Muscle of leg (tissue), 11 donors: ENCODE results near the gene OLAH. TPM values are rescaled to one million over a fixed set of nuclear protein-coding genes. Genes with fewer than 3 reads are reported as not detected.

ENCODE experiments used
- DNase-seq: peaks from one replicate; pipeline ENCODE4 v3.0.0; 2013
- H3K27ac ChIP-seq: one replicate; pipeline ENCODE4 v1.5.1; 2013; ENCODE audit warnings: mild to moderate bottlenecking, low read length, control low read depth
- H3K27me3 ChIP-seq: one replicate; pipeline ENCODE4 v1.6.1; 2013; ENCODE audit warnings: low read length; ENCODE audit not compliant: control insufficient read depth, insufficient read depth
- H3K36me3 ChIP-seq: one replicate; pipeline ENCODE4 v1.6.1; 2013; ENCODE audit warnings: low read length; ENCODE audit not compliant: control insufficient read depth, insufficient read depth
- H3K4me1 ChIP-seq: one replicate; pipeline ENCODE4 v1.6.1; 2013; ENCODE audit warnings: low read length; ENCODE audit not compliant: control insufficient read depth, insufficient read depth
- H3K4me3 ChIP-seq: one replicate; pipeline ENCODE4 v1.5.1; 2013; ENCODE audit warnings: low read length, control low read depth
- H3K9me3 ChIP-seq: replicated peaks from 2 replicates; pipeline ENCODE4 v1.6.1; 2013; ENCODE audit warnings: low read depth, low read length; ENCODE audit not compliant: control insufficient read depth
- WGBS: methylation state at CpG from one replicate; pipeline ENCODE4 v1.1.5; 2013; ENCODE audit warnings: missing lambda C conversion rate; ENCODE audit not compliant: insufficient coverage; 5-methylcytosine and 5-hydroxymethylcytosine counted together
- polyA plus RNA-seq, 8 donors: library from polyadenylated mRNA; unstranded; fragments of 120-200 nt; gene quantifications; one replicate each; pipeline versions ENCODE4 v1.2.1 to v1.2.3, GENCODE V29; 2013; ENCODE audit warnings: inconsistent platforms in 1 of 8, low replicate concordance in 1 of 8; ENCODE audit not compliant: insufficient read length in 8 of 8, insufficient read depth in 1 of 8
- total RNA-seq: library from RNA; stranded (reverse); fragments of 120-200 nt; gene quantifications from one replicate; pipeline ENCODE4 v1.2.4, GENCODE V29; 2013

The OLAH gene
- total and polyA plus RNA-seq, 9 donors = 0.08 to 0.19 (median 0.13) TPM; not detected in 5

- WGBS = 100% methylated on average over 1 of the region's 5 CpGs
- Histone ChIP-seq H3K27ac (no peak overlapping the region), H3K4me1 (no peaks in the 10 kb centered on the region), H3K4me3 (no peak overlapping the region), H3K9me3 (peaks cover 6% of the 10 kb centered on the region), H3K27me3 (no peaks in the 10 kb centered on the region), H3K36me3 (peaks cover 36% of the 10 kb centered on the region)
- DNase-seq = no peak
These were observed 76.8 kb downstream of the OLAH start for GRCh38 chr10:15120523-15120922.

GRCh38 chr10:15121707-15122106, 78.0 kb downstream of the OLAH start:
- no peak for DNase-seq
- Histone ChIP-seq H3K27me3 (no peaks in the 10 kb centered on the region), H3K4me1 (no peaks in the 10 kb centered on the region), H3K27ac (no peak overlapping the region), H3K9me3 (no peaks in the 10 kb centered on the region), H3K36me3 (peaks cover 36% of the 10 kb centered on the region), H3K4me3 (no peak overlapping the region)
- no CpG with 5 or more reads among the region's 1 CpG for WGBS

GRCh38 chr10:15122477-15123030, 78.8 kb downstream of the OLAH start:
- H3K4me3 ChIP-seq = no peak overlapping the region
- H3K9me3 ChIP-seq = no peaks in the 10 kb centered on the region
- H3K27ac ChIP-seq = no peak overlapping the region
- DNase-seq = no peak
- 89% methylated on average over 3 of the region's 9 CpGs for WGBS
- peaks cover 33% of the 10 kb centered on the region for H3K36me3 ChIP-seq
- no peaks in the 10 kb centered on the region for H3K27me3 ChIP-seq
- H3K4me1 ChIP-seq = no peaks in the 10 kb centered on the region

Other genes starting within 250 kb of the OLAH start
- 1.8 TPM for gene CDNF, start 205.9 kb upstream of the OLAH start, total RNA-seq
- 1 to 10 TPM; 2.2 to 4.4 (median 2.9) TPM for gene CDNF, start 205.9 kb upstream of the OLAH start, polyA plus RNA-seq
- gene HSPA14, start 205.6 kb upstream of the OLAH start, total RNA-seq = 15.3 TPM
- 10 to 100 TPM; 11.1 to 15.2 (median 13.4) TPM for gene HSPA14, start 205.6 kb upstream of the OLAH start, polyA plus RNA-seq
- gene MSANTD7, start 205.6 kb upstream of the OLAH start, total RNA-seq = 12.5 TPM
- 10 to 100 TPM in 5 of 8 donors, 1 to 10 TPM in 3; 8.8 to 12.6 (median 10.3) TPM for gene MSANTD7, start 205.6 kb upstream of the OLAH start, polyA plus RNA-seq
- 14.7 TPM for gene SUV39H2, start 165.1 kb upstream of the OLAH start, total RNA-seq
- gene SUV39H2, start 165.1 kb upstream of the OLAH start, polyA plus RNA-seq = 10 to 100 TPM in 7 of 8 donors, 1 to 10 TPM in 1; 9.3 to 17.6 (median 12.0) TPM
- gene DCLRE1C, start 89.8 kb upstream of the OLAH start, total RNA-seq = 9.2 TPM
- gene DCLRE1C, start 89.8 kb upstream of the OLAH start, polyA plus RNA-seq = 10 to 100 TPM in 1 of 8 donors, 1 to 10 TPM in 7; 6.5 to 10.8 (median 7.3) TPM
- gene MEIG1, start 84.6 kb upstream of the OLAH start, total RNA-seq = 0.27 TPM
- under 1 TPM in 7 of 8 donors, not detected in 1; 0.28 to 0.97 (median 0.59) TPM for gene MEIG1, start 84.6 kb upstream of the OLAH start, polyA plus RNA-seq
- gene ACBD7, start 44.8 kb downstream of the OLAH start, total RNA-seq = 1.6 TPM
- gene ACBD7, start 44.8 kb downstream of the OLAH start, polyA plus RNA-seq = 1 to 10 TPM in 7 of 8 donors, under 1 TPM in 1; 0.69 to 2.2 (median 1.6) TPM
- gene RPP38, start 53.4 kb downstream of the OLAH start, total RNA-seq = 6.5 TPM
- 10 to 100 TPM; 11.1 to 17.9 (median 13.6) TPM for gene RPP38, start 53.4 kb downstream of the OLAH start, polyA plus RNA-seq
- 17.8 TPM for gene NMT2, start 124.8 kb downstream of the OLAH start, total RNA-seq
- 10 to 100 TPM; 15.2 to 21.3 (median 16.3) TPM for gene NMT2, start 124.8 kb downstream of the OLAH start, polyA plus RNA-seq